AG04450 (cell line): ENCODE data around the gene ZNF621. TPM values are rescaled to one million over a fixed set of nuclear protein-coding genes. Genes with fewer than 3 reads are reported as not detected.

ENCODE experiments used
- CTCF ChIA-PET: fragments of 300-600, 350-600 bp; formaldehyde crosslinking; extraction: SDS; loops from one replicate; lab custom pipeline; 2022; ENCODE audit warnings: antibody characterized with exemption, inconsistent platforms; lab: Charles Lee
- POLR2A ChIA-PET: fragments of 350-600 bp; formaldehyde crosslinking; extraction: SDS; loops from one replicate; lab custom pipeline; 2021; ENCODE audit warnings: antibody characterized with exemption, inconsistent platforms; lab: Yijun Ruan, JAX
- DNase-seq: peaks from one replicate; pipeline ENCODE4 v3.0.0-alpha.2; 2011; ENCODE audit warnings: low read depth, low spot score
- H3K27ac ChIP-seq: one replicate; pipeline ENCODE4 v1.5.1; 2012; ENCODE audit warnings: low read depth, low read length, control low read depth
- H3K27me3 ChIP-seq: one replicate; pipeline ENCODE4 v1.6.0; 2012; ENCODE audit warnings: low read length; ENCODE audit not compliant: control insufficient read depth, insufficient read depth
- H3K4me3 ChIP-seq: 2 replicates; pipeline ENCODE4 v1.5.1; 2011; ENCODE audit warnings: mild to moderate bottlenecking, low read depth, low read length, control low read depth
- H3K9me3 ChIP-seq: 2 replicates; pipeline ENCODE4 v1.5.1; 2012; ENCODE audit warnings: low read length; ENCODE audit not compliant: control insufficient read depth, insufficient read depth
- polyA minus RNA-seq: library from RNA; depleted of rRNA, polyadenylated mRNA; stranded (reverse); fragments of >200 nt; gene quantifications from 2 replicates; pipeline ENCODE4 v1.2.3, GENCODE V29; 2011; rRNA and poly(A)+ RNA removed
- polyA plus RNA-seq: library from polyadenylated mRNA; depleted of rRNA; stranded (reverse); fragments of >200 nt; gene quantifications from 2 replicates; pipeline ENCODE4 v1.2.3, GENCODE V29; 2011; rRNA removed
- TF ChIP-seq, protein P1 (sequence below): IDR thresholded peaks from 2 replicates; pipeline ENCODE4 v1.5.1; 2011; ENCODE audit warnings: low read depth, low read length, control low read depth, inconsistent platforms

The ZNF621 gene
- polyA plus RNA-seq (20.4 and 24.9 TPM in 2 replicates), polyA minus RNA-seq (19.8 and 21.7 TPM in 2 replicates)

DNA sequence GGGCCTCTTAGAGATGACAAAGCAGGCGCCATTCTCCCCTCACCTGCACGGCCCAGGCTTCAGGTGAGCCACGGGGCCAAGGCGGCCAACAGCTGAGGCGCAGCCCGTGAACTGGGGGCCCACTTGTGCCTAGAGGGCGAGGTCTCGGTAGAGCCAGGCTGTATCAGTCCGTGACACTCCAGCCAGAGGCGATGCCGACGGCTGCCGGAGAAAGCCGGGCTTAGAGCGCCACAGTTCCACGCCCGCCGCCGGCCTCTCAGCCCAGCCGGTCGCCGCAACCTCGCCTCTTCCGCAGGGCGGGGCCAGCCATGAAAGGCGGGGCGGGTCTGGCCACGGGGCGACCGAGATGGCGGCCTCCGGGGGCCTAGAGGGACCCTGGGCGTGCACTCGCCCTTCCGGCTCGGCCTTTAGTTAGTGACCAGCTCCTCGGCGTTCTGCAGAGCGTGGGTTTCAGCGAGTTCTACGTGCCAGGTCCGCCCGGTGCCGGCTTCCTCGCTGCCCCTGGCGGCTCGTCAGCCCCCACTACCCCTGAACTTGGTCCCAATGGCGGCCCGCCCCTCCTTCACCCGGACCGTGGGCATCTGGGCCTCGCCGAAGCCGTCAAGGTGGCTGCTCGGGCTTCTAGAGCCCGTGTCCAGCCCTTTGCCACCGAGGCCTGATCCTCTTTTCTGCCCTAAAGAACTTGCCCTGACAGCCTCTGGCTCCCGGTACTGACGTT is at the start of gene ZNF621:
Gene ZNF621 (plus strand): TSS at position 393 of the 718 bp plus-strand sequence. CDS start 881 bp downstream, outside the sequence.
- peak within 1 kb of the TSS; percentile 80 for H3K27ac ChIP-seq
- TF ChIP-seq, protein P1, sequence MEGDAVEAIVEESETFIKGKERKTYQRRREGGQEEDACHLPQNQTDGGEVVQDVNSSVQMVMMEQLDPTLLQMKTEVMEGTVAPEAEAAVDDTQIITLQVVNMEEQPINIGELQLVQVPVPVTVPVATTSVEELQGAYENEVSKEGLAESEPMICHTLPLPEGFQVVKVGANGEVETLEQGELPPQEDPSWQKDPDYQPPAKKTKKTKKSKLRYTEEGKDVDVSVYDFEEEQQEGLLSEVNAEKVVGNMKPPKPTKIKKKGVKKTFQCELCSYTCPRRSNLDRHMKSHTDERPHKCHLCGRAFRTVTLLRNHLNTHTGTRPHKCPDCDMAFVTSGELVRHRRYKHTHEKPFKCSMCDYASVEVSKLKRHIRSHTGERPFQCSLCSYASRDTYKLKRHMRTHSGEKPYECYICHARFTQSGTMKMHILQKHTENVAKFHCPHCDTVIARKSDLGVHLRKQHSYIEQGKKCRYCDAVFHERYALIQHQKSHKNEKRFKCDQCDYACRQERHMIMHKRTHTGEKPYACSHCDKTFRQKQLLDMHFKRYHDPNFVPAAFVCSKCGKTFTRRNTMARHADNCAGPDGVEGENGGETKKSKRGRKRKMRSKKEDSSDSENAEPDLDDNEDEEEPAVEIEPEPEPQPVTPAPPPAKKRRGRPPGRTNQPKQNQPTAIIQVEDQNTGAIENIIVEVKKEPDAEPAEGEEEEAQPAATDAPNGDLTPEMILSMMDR = no peak
- ChIA-PET POLR2A (interaction anchor here (0.6 to 2.5 kb wide), 5 partner anchors 15 to 66 kb away, joined by 3 to 19 read pairs (median 7); partner anchors contain the start of genes RPL14, ZNF619 and ZNF620), CTCF (interaction anchor here (0.9 kb wide), 1 partner anchor 68 kb away, joined by 4 read pairs; the partner anchor contains the start of gene RPL14)
- peak within 1 kb of the TSS; percentile 77 for H3K4me3 ChIP-seq
- H3K9me3 ChIP-seq = peaks cover 3% of the 10 kb centered on the region; the same call in 1 of the 2 replicates
- no peaks in the 10 kb centered on the region for H3K27me3 ChIP-seq
- DNase-seq = peak; percentile 50

GRCh38 chr3:40476478-40477470 is 48.0 kb upstream of the ZNF621 start, which contains the start of gene ZNF619:
TSS of gene ZNF619 (plus strand) at chr3:40477122. CDS start at chr3:40477980, 858 bp downstream.
- TF ChIP-seq, protein P1 = no peak
- peak; percentile 46 for DNase-seq
- Histone ChIP-seq H3K27ac (peak within 1 kb of the TSS; percentile 52), H3K9me3 (no peaks in the 10 kb centered on the region), H3K4me3 (peak within 1 kb of the TSS; percentile 84), H3K27me3 (no peaks in the 10 kb centered on the region)
- POLR2A ChIA-PET = interaction anchor here (0.7 to 1.7 kb wide), 4 partner anchors 20 to 641 kb away, joined by 3 to 7 read pairs (median 5); partner anchors contain the start of genes RPL14 and ZNF621
- CTCF ChIA-PET = interaction anchor here (0.7 to 0.9 kb wide), 2 partner anchors 12 to 161 kb away, joined by 3 read pairs; no protein-coding TSS in a partner anchor

- CTCF ChIA-PET = interaction anchor here (0.9 to 1.8 kb wide), 2 partner anchors 28 to 162 kb away, joined by 3 to 6 read pairs; partner anchors contain the start of gene ZNF620
Observed at GRCh38 chr3:40477666-40478065, 47.1 kb upstream of the ZNF621 start.

DNA sequence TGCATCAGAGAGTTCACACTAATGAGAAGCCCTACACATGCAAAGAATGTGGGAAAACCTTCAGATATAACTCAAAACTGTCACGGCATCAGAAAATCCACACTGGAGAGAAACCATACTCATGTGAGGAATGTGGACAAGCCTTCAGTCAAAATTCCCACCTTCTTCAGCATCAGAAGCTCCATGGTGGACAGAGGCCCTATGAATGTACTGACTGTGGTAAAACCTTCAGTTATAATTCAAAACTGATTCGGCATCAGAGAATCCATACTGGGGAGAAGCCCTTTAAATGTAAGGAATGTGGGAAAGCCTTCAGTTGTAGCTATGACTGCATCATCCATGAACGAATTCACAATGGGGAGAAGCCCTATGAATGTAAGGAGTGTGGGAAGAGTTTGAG is 37.6 kb upstream of the ZNF621 start:
- no peak overlapping the region for H3K4me3 ChIP-seq
- DNase-seq = no peak
- H3K27me3 ChIP-seq = no peaks in the 10 kb centered on the region
- H3K27ac ChIP-seq = no peak overlapping the region
- peaks cover 16% of the 10 kb centered on the region; the same call in 1 of the 2 replicates for H3K9me3 ChIP-seq
- POLR2A ChIA-PET = no interaction called here
- CTCF ChIA-PET = no interaction called here
- TF ChIP-seq, protein P1 = no peak

More at GRCh38 chr3:40477666-40478065, 47.1 kb upstream of the ZNF621 start:
- peak overlapping the region; percentile 84 for H3K4me3 ChIP-seq
- H3K27ac ChIP-seq = no peak overlapping the region
- no peaks in the 10 kb centered on the region for H3K9me3 ChIP-seq
- no peaks in the 10 kb centered on the region for H3K27me3 ChIP-seq
- DNase-seq = no peak
- TF ChIP-seq, protein P1 = no peak
- POLR2A ChIA-PET = interaction anchor here (0.7 to 1.7 kb wide), 3 partner anchors 21 to 89 kb away, joined by 4 to 7 read pairs (median 6); partner anchors contain the start of genes RPL14 and ZNF621
